Measurements from ENCODE around the gene EXOSC7. TPM values are rescaled to one million over a fixed set of nuclear protein-coding genes. Genes with fewer than 3 reads are reported as not detected.
"Not testable (repeated sequence)": the region's sequence is repeated elsewhere in the genome, so short reads cannot be mapped to it uniquely, and the experiment has no call there.

The EXOSC7 gene
- total RNA-seq, 1 experiment from 2014 or later, result 70.9 TPM

GRCh38 chr3:45048244-45048643 is 72.2 kb downstream of the EXOSC7 start:
- intact Hi-C loops (cut with micrococcal nuclease; ENCODE audit: unreplicated experiment), result no loop called here

GRCh38 chr3:45049807-45050206 is 73.8 kb downstream of the EXOSC7 start:
- ChIA-PET CTCF (interaction anchor here (0.6 kb wide), 2 partner anchors 8 to 21 kb away, joined by 3 read pairs; no protein-coding TSS in a partner anchor), POLR2A (no interaction called here)
- DNase-seq, result no peak
- intact Hi-C loops (cut with micrococcal nuclease; ENCODE audit: unreplicated experiment), result no loop called here
- Mint-ChIP-seq H3K4me1 (ENCODE audit: low read depth, unreplicated experiment) (peaks cover 6% of the 10 kb centered on the region), H3K27me3 (ENCODE audit: insufficient read depth, unreplicated experiment) (peaks cover 11% of the 10 kb centered on the region), H3K27ac (ENCODE audit: unreplicated experiment) (no peak overlapping the region), H3K36me3 (ENCODE audit: insufficient read depth, unreplicated experiment) (no peaks in the 10 kb centered on the region), H3K9me3 (ENCODE audit: unreplicated experiment) (no peaks in the 10 kb centered on the region), H3K4me3 (ENCODE audit: unreplicated experiment) (no peak overlapping the region)
- no peaks in the 10 kb centered on the region for H3K36me3 ChIP-seq (ENCODE audit: control insufficient read depth, insufficient read depth, low read length)
- no peaks in the 10 kb centered on the region for H3K4me1 ChIP-seq
- no peaks in the 10 kb centered on the region for H3K9me3 ChIP-seq
- no peak for TF ChIP-seq CTCF (IDR thresholded peaks at IDR 0.05; ENCODE audit: insufficient read depth in 1 of 2, low read depth in 1 of 2, low read length in 1 of 2, severe bottlenecking in 1 of 2, unreplicated experiment in 1 of 2)
- H3K27me3 ChIP-seq (replicated peaks; ENCODE audit: control insufficient read depth, insufficient read depth, low read length), result no peaks in the 10 kb centered on the region
- no TSS peak for BruUV-seq (replicated peaks)
- H3K4me3 ChIP-seq (ENCODE audit: low read depth, low read length), result no peak overlapping the region

More at GRCh38 chr3:45048244-45048643, 72.2 kb downstream of the EXOSC7 start:
- Mint-ChIP-seq H3K9me3 (ENCODE audit: unreplicated experiment) (no peaks in the 10 kb centered on the region), H3K27me3 (ENCODE audit: insufficient read depth, unreplicated experiment) (peaks cover 11% of the 10 kb centered on the region), H3K4me3 (ENCODE audit: unreplicated experiment) (no peak overlapping the region), H3K27ac (ENCODE audit: unreplicated experiment) (no peak overlapping the region), H3K4me1 (ENCODE audit: low read depth, unreplicated experiment) (peaks cover 6% of the 10 kb centered on the region), H3K36me3 (ENCODE audit: insufficient read depth, unreplicated experiment) (no peaks in the 10 kb centered on the region)
- no peaks in the 10 kb centered on the region for H3K9me3 ChIP-seq
- BruUV-seq (replicated peaks), result no TSS peak
- DNase-seq, result no peak
- H3K4me3 ChIP-seq (ENCODE audit: low read depth, low read length), result no peak overlapping the region
- H3K4me1 ChIP-seq, result no peaks in the 10 kb centered on the region
- ChIA-PET POLR2A (no interaction called here), CTCF (interaction anchor here (0.6 kb wide), 1 partner anchor 135 kb away, joined by 3 read pairs; no protein-coding TSS in a partner anchor)
- TF ChIP-seq CTCF (IDR thresholded peaks at IDR 0.05; ENCODE audit: insufficient read depth in 1 of 2, low read depth in 1 of 2, low read length in 1 of 2, severe bottlenecking in 1 of 2, unreplicated experiment in 1 of 2), result no peak
- no peaks in the 10 kb centered on the region for H3K27me3 ChIP-seq (replicated peaks; ENCODE audit: control insufficient read depth, insufficient read depth, low read length)
- H3K36me3 ChIP-seq (ENCODE audit: control insufficient read depth, insufficient read depth, low read length), result no peaks in the 10 kb centered on the region

DNA sequence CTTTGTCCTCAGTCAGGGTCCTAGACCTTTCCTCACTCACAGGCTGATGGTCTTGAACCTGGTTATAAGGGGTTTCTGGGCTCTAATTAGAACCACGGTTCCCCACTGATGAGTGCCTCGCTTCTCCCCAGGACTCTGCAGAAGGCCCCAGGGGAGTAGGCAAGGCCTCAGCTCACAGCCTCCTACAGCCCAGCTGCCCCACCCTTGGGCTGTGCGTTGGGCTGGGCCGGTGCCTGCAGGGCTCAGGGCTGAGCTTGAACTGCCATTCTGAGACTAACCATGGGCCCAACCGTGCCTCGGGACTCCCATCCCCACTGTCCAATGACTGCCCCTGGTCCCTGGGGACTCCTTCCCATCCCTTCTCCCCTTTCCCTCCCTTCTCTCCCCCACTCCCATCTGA is 75.6 kb downstream of the EXOSC7 start:
- no TSS peak for BruUV-seq (replicated peaks)

DNA sequence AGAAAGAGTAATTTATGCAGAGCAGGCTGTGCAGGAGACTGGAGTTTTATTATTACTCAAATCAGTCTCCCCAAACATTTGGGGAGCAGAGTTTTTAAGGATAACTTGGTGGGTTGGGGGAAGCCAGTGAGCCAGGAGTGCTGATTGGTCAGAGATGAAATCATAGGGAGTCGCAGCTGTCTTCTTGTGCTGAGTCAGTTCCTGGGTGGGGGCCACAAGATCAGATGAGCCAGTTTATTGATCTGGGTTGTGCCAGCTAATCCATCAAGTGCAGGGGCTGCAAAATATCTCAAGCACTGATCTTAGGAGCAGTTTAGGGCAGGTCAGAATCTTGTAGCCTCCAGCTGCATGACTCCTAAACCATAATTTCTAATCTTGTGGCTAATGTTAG is 77.8 kb downstream of the EXOSC7 start:
- intact Hi-C loops (cut with micrococcal nuclease; ENCODE audit: unreplicated experiment); H3K27me3 ChIP-seq (replicated peaks; ENCODE audit: control insufficient read depth, insufficient read depth, low read length); H3K4me3 ChIP-seq (ENCODE audit: low read depth, low read length); H3K4me1 Mint-ChIP-seq (ENCODE audit: low read depth, unreplicated experiment); CTCF ChIA-PET; BruUV-seq (replicated peaks); H3K36me3 ChIP-seq (ENCODE audit: control insufficient read depth, insufficient read depth, low read length); H3K9me3 ChIP-seq; H3K27me3 Mint-ChIP-seq (ENCODE audit: insufficient read depth, unreplicated experiment); H3K4me3 Mint-ChIP-seq (ENCODE audit: unreplicated experiment); H3K4me1 ChIP-seq; H3K9me3 Mint-ChIP-seq (ENCODE audit: unreplicated experiment); DNase-seq; H3K36me3 Mint-ChIP-seq (ENCODE audit: insufficient read depth, unreplicated experiment); H3K27ac Mint-ChIP-seq (ENCODE audit: unreplicated experiment); POLR2A ChIA-PET: not testable (repeated sequence)

More for the DNA sequence above, 75.6 kb downstream of the EXOSC7 start:
- no peaks in the 10 kb centered on the region for H3K36me3 ChIP-seq (ENCODE audit: control insufficient read depth, insufficient read depth, low read length)
- no peak overlapping the region for H3K4me3 ChIP-seq (ENCODE audit: low read depth, low read length)
- no peak for DNase-seq
- no peak overlapping the region for H3K4me3 Mint-ChIP-seq (ENCODE audit: unreplicated experiment)
- no peak overlapping the region for H3K27ac Mint-ChIP-seq (ENCODE audit: unreplicated experiment)
- H3K27me3 Mint-ChIP-seq (ENCODE audit: insufficient read depth, unreplicated experiment), result peaks cover 8% of the 10 kb centered on the region
- ChIA-PET CTCF (no interaction called here), POLR2A (no interaction called here)
- H3K27me3 ChIP-seq (replicated peaks; ENCODE audit: control insufficient read depth, insufficient read depth, low read length), result no peaks in the 10 kb centered on the region
- H3K9me3 ChIP-seq, result no peaks in the 10 kb centered on the region
- no peak for TF ChIP-seq CTCF (IDR thresholded peaks at IDR 0.05; ENCODE audit: insufficient read depth in 1 of 2, low read depth in 1 of 2, low read length in 1 of 2, severe bottlenecking in 1 of 2, unreplicated experiment in 1 of 2)
- no peaks in the 10 kb centered on the region for H3K9me3 Mint-ChIP-seq (ENCODE audit: unreplicated experiment)
- no peaks in the 10 kb centered on the region for H3K4me1 Mint-ChIP-seq (ENCODE audit: low read depth, unreplicated experiment)
- no peaks in the 10 kb centered on the region for H3K36me3 Mint-ChIP-seq (ENCODE audit: insufficient read depth, unreplicated experiment)
- H3K4me1 ChIP-seq, result peaks cover 9% of the 10 kb centered on the region; the same call in 1 of the 2 replicates
- intact Hi-C loops (cut with micrococcal nuclease; ENCODE audit: unreplicated experiment), result no loop called here

All from Caco-2 (cell line).